Colonic mucosa (tissue), 4 donors: ENCODE data around the gene HDAC9. TPM values are rescaled to one million over a fixed set of nuclear protein-coding genes. Genes with fewer than 3 reads are reported as not detected.

Experiments
- DNase-seq: peaks from one replicate; pipeline ENCODE4 v3.0.0-alpha.2; 2020
- H3K27ac ChIP-seq: fragments of 200-600 bp; one replicate; pipeline ENCODE4 v1.8.0; 2021
- H3K27me3 ChIP-seq: fragments of 200-600 bp; one replicate; pipeline ENCODE4 v1.8.0; 2021
- H3K36me3 ChIP-seq: fragments of 200-600 bp; one replicate; pipeline ENCODE4 v1.8.0; 2021
- H3K4me1 ChIP-seq: fragments of 200-600 bp; one replicate; pipeline ENCODE4 v1.8.0; 2021; ENCODE audit warnings: mild to moderate bottlenecking
- H3K4me3 ChIP-seq: fragments of 200-600 bp; one replicate; pipeline ENCODE4 v1.8.0; 2021
- H3K9ac ChIP-seq, 2 donors: one replicate each; pipeline ENCODE4 v1.7.0; 2013; ENCODE audit warnings: control low read depth in 2 of 2, low read depth in 2 of 2, low read length in 2 of 2
- H3K9me3 ChIP-seq: fragments of 200-600 bp; one replicate; pipeline ENCODE4 v1.8.0; 2021
- CTCF ChIP-seq: fragments of 200-600 bp; IDR thresholded peaks from one replicate; pipeline ENCODE4 v1.8.0; 2022; ENCODE audit warnings: antibody characterized with exemption, mild to moderate bottlenecking
- intact Hi-C: fragments of 100-400 bp; cut with DNase I; formaldehyde crosslinking; loops from one replicate; pipeline ENCODE4 v1.14.1; 2022
- total RNA-seq, 2 donors: library from RNA; stranded (reverse); fragmentation: NEBNext Ultra II Directional in 1 of 2; extraction: Animal tissue kit (Norgen Biotek cat#: 25700) in 1 of 2; gene quantifications; one replicate each; pipeline ENCODE4 v1.2.1, GENCODE V29; 2021
- donor health status: healthy.
- donor health status: DM: no; HTN: no; CAD: no.
- donor health status: DM: no; HTN: no; CAD: no.

Gene HDAC9
- total RNA-seq, 2 donors from 2014 or later = 2.6 to 8.7 TPM

DNA sequence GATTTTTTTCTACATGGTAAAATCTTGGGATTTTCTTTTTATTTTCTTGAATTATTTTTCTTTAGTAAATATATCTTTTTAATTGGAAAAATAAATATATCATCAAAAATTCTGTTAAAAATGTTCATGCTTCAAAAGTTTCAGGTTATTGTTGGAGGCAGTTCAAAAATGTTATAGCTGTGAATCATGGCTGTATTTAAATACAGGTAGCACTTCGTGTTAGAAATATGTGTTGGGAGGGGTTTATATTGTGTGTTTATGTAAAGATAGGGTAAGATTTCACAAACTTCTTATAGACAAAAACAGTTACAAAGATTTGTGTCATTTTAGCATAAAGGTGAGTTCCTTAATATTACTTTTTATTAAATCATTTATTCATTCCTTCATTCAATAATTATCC is 60.4 kb downstream of the HDAC9 start:
- Histone ChIP-seq H3K4me1 (no peaks in the 10 kb centered on the region), H3K4me3 (no peak overlapping the region), H3K9me3 (no peaks in the 10 kb centered on the region), H3K27ac (no peak overlapping the region), H3K9ac (no peak overlapping the region), H3K36me3 (no peaks in the 10 kb centered on the region), H3K27me3 (no peaks in the 10 kb centered on the region)
- DNase-seq = no peak
- TF ChIP-seq CTCF = no peak
- intact Hi-C loops = no loop called here

DNA sequence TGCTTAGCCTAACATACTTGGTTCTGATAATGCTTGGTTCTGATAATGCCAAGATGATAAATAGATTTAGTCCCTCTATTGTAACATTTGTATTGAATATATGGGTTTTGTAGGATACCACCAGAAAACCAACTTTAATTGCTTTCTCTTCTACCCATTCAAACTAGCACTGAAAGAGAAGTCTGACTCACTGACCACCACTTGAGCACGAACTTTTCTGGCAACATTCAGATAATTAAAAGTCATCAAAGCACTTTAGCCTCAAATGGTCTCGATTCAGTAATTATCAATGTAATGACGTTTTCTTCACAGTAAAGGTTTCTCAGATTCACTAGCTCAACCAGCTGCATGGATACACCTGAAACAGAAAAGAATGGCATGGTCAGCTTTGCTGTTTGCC is 63.0 kb downstream of the HDAC9 start:
- H3K36me3 ChIP-seq = no peaks in the 10 kb centered on the region
- no peak for TF ChIP-seq CTCF
- no peaks in the 10 kb centered on the region for H3K4me1 ChIP-seq
- H3K4me3 ChIP-seq = no peak overlapping the region
- no peaks in the 10 kb centered on the region for H3K27me3 ChIP-seq
- H3K27ac ChIP-seq = no peak overlapping the region
- DNase-seq = no peak
- intact Hi-C loops = no loop called here
- no peak overlapping the region for H3K9ac ChIP-seq
- no peaks in the 10 kb centered on the region for H3K9me3 ChIP-seq

GRCh38 chr7:18558910-18559309 is 63.4 kb downstream of the HDAC9 start:
- H3K36me3 ChIP-seq = no peaks in the 10 kb centered on the region
- no peak for TF ChIP-seq CTCF
- no peak overlapping the region for H3K27ac ChIP-seq
- no peaks in the 10 kb centered on the region for H3K9me3 ChIP-seq
- no peaks in the 10 kb centered on the region for H3K27me3 ChIP-seq
- no peak for DNase-seq
- H3K9ac ChIP-seq = no peak overlapping the region
- intact Hi-C loops = no loop called here
- no peaks in the 10 kb centered on the region for H3K4me1 ChIP-seq
- H3K4me3 ChIP-seq = no peak overlapping the region

DNA sequence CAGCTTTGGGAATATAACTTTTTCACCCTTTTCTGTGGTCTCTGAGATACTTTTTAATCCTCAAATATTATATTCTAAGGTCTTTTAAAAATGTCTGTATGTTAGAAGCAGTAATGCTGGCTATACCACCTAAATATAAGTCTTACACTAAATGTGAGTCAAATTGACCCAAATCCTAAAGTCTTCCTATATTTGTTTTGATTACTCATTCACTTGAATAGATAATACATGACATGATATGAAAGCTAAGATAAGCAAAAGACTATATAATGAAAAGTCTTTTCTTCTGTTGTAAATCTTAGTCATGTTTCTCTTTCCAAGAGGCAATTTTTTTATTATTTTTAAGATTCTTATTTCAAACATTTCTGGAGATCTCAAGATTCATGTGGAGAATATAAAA is 64.2 kb downstream of the HDAC9 start:
- H3K9me3 ChIP-seq = no peaks in the 10 kb centered on the region
- no peak for TF ChIP-seq CTCF
- intact Hi-C loops = no loop called here
- no peaks in the 10 kb centered on the region for H3K27me3 ChIP-seq
- no peak overlapping the region for H3K27ac ChIP-seq
- H3K4me3 ChIP-seq = no peak overlapping the region
- DNase-seq = no peak
- H3K36me3 ChIP-seq = no peaks in the 10 kb centered on the region
- H3K4me1 ChIP-seq = no peaks in the 10 kb centered on the region
- no peak overlapping the region for H3K9ac ChIP-seq

DNA sequence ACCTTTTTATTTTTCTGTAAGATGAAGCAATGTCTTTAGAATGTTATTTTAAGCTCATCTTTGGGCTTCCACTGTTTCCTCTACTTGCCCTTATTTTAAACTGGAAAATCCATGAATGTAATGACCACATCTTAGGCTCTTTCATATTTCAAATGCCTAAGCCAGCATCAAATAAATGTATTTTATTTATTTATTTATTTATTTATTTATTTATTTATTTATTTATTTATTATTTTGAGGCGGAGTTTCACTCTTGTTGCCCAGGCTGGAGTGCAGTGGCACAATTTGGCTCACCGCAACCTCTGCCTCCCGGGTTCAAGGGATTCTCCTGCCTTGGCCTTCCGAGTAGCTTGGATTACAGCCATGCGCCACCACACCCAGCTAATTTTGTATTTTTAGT is 69.2 kb downstream of the HDAC9 start:
- intact Hi-C loops = no loop called here
- no peak for TF ChIP-seq CTCF

GRCh38 chr7:18565337-18565736 is 69.8 kb downstream of the HDAC9 start:
- no peak for TF ChIP-seq CTCF

More for the DNA sequence above, 69.2 kb downstream of the HDAC9 start:
- H3K36me3 ChIP-seq = no peaks in the 10 kb centered on the region
- H3K9me3 ChIP-seq = no peaks in the 10 kb centered on the region
- no peak for DNase-seq
- H3K4me3 ChIP-seq = no peak overlapping the region
- H3K27ac ChIP-seq = no peak overlapping the region
- no peaks in the 10 kb centered on the region for H3K4me1 ChIP-seq
- no peak overlapping the region for H3K9ac ChIP-seq
- no peaks in the 10 kb centered on the region for H3K27me3 ChIP-seq

More at GRCh38 chr7:18565337-18565736, 69.8 kb downstream of the HDAC9 start:
- H3K4me3 ChIP-seq = no peak overlapping the region
- H3K27me3 ChIP-seq = no peaks in the 10 kb centered on the region
- no peak overlapping the region for H3K9ac ChIP-seq
- no peaks in the 10 kb centered on the region for H3K9me3 ChIP-seq
- H3K4me1 ChIP-seq = no peaks in the 10 kb centered on the region
- no peak overlapping the region for H3K27ac ChIP-seq
- no peak for DNase-seq
- intact Hi-C loops = no loop called here
- H3K36me3 ChIP-seq = no peaks in the 10 kb centered on the region
